ENCODE data around the gene MED1.

DNA sequence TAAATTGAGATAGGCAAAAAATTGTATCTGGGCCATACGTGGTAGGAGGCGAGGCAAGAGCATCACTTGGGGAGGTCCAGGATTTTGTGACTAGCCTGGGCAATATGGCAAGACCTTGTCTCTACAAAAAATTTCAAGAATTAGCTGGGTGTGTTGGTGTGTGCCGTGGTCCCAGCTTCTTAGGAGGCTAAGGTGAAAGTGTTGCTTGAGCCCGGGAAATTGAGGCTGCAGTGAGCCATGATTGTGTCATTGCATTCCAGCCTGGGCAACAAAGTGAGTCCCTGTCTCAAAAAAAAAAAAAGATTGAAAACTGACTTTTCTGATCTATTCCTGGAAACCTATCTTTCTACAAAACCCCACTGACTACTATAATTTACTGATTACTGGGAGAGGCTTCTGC lies 36.9 kb upstream of the MED1 start:
- no peak for TF ChIP-seq CREB1 (IDR thresholded peaks at IDR 0.05; ENCODE audit: low read depth)
- TF ChIP-seq, protein P1, sequence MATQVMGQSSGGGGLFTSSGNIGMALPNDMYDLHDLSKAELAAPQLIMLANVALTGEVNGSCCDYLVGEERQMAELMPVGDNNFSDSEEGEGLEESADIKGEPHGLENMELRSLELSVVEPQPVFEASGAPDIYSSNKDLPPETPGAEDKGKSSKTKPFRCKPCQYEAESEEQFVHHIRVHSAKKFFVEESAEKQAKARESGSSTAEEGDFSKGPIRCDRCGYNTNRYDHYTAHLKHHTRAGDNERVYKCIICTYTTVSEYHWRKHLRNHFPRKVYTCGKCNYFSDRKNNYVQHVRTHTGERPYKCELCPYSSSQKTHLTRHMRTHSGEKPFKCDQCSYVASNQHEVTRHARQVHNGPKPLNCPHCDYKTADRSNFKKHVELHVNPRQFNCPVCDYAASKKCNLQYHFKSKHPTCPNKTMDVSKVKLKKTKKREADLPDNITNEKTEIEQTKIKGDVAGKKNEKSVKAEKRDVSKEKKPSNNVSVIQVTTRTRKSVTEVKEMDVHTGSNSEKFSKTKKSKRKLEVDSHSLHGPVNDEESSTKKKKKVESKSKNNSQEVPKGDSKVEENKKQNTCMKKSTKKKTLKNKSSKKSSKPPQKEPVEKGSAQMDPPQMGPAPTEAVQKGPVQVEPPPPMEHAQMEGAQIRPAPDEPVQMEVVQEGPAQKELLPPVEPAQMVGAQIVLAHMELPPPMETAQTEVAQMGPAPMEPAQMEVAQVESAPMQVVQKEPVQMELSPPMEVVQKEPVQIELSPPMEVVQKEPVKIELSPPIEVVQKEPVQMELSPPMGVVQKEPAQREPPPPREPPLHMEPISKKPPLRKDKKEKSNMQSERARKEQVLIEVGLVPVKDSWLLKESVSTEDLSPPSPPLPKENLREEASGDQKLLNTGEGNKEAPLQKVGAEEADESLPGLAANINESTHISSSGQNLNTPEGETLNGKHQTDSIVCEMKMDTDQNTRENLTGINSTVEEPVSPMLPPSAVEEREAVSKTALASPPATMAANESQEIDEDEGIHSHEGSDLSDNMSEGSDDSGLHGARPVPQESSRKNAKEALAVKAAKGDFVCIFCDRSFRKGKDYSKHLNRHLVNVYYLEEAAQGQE (IDR thresholded peaks at IDR 0.05; ENCODE audit: low read depth): no peak

Measured in Ishikawa (cell line).